Osteoblast (primary cell): Measurements from ENCODE around the gene XRCC3. TPM values are rescaled to one million over a fixed set of nuclear protein-coding genes. Genes with fewer than 3 reads are reported as not detected.

Experiments
- DNase-seq: peaks from one replicate; pipeline ENCODE4 v3.0.0; 2011; ENCODE audit warnings: low spot score, mixed read lengths; ENCODE audit not compliant: insufficient read length; ENCODE audit errors: missing footprints
- H2AFZ ChIP-seq: 2 replicates; pipeline ENCODE4 v1.6.0; 2011; ENCODE audit warnings: mild to moderate bottlenecking, low read length
- H3K27ac ChIP-seq: 2 replicates; pipeline ENCODE4 v1.5.1; 2011; ENCODE audit warnings: mild to moderate bottlenecking, low read depth, low read length, moderate library complexity
- H3K27me3 ChIP-seq: 2 replicates; pipeline ENCODE4 v1.6.0; 2012; ENCODE audit warnings: mild to moderate bottlenecking, control low read depth, inconsistent platforms, low read length, moderate library complexity; ENCODE audit not compliant: insufficient read depth
- H3K36me3 ChIP-seq: 2 replicates; pipeline ENCODE4 v1.5.1; 2011; ENCODE audit warnings: mild to moderate bottlenecking, low read length, control low read depth, moderate library complexity; ENCODE audit not compliant: insufficient read depth
- H3K4me1 ChIP-seq: 2 replicates; pipeline ENCODE4 v1.5.1; 2011; ENCODE audit warnings: mild to moderate bottlenecking, low read length, control low read depth, moderate library complexity; ENCODE audit not compliant: insufficient read depth
- H3K4me2 ChIP-seq: 2 replicates; pipeline ENCODE4 v1.6.0; 2011; ENCODE audit warnings: mild to moderate bottlenecking, low read length; ENCODE audit not compliant: insufficient read depth
- H3K4me3 ChIP-seq: fragments of 200-600 bp; sonication (generic); 3 replicates; pipeline ENCODE4 v1.5.1; 2012; ENCODE audit warnings: mild to moderate bottlenecking, low read length, inconsistent platforms; ENCODE audit not compliant: insufficient read depth
- H3K79me2 ChIP-seq: 2 replicates; pipeline ENCODE4 v1.6.0; 2012; ENCODE audit warnings: mild to moderate bottlenecking, low read length, control low read depth, inconsistent platforms; ENCODE audit not compliant: insufficient read depth
- H3K9me3 ChIP-seq: 2 replicates; pipeline ENCODE4 v1.5.1; 2011; ENCODE audit warnings: low read depth, low read length, control low read depth
- H4K20me1 ChIP-seq: 2 replicates; pipeline ENCODE4 v1.6.0; 2012; ENCODE audit warnings: mild to moderate bottlenecking, low read length, control low read depth; ENCODE audit not compliant: insufficient read depth
- total RNA-seq: library from RNA; depleted of rRNA; stranded (reverse); fragments of >200 nt; gene quantifications from 2 replicates; pipeline ENCODE4 v1.2.3, GENCODE V29; 2012
- TF ChIP-seq, protein P1 (sequence below): IDR thresholded peaks from 2 replicates; pipeline ENCODE4 v1.5.1; 2011; ENCODE audit warnings: mild to moderate bottlenecking, low read depth, low read length, moderate library complexity; ENCODE audit errors: extremely low read depth

XRCC3 gene
- total RNA-seq, 1 donor = 4.3 TPM

GRCh38 chr14:103683139-103683538 is 32.1 kb downstream of the XRCC3 start:
- TF ChIP-seq, protein P1, sequence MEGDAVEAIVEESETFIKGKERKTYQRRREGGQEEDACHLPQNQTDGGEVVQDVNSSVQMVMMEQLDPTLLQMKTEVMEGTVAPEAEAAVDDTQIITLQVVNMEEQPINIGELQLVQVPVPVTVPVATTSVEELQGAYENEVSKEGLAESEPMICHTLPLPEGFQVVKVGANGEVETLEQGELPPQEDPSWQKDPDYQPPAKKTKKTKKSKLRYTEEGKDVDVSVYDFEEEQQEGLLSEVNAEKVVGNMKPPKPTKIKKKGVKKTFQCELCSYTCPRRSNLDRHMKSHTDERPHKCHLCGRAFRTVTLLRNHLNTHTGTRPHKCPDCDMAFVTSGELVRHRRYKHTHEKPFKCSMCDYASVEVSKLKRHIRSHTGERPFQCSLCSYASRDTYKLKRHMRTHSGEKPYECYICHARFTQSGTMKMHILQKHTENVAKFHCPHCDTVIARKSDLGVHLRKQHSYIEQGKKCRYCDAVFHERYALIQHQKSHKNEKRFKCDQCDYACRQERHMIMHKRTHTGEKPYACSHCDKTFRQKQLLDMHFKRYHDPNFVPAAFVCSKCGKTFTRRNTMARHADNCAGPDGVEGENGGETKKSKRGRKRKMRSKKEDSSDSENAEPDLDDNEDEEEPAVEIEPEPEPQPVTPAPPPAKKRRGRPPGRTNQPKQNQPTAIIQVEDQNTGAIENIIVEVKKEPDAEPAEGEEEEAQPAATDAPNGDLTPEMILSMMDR = no peak
- H4K20me1 ChIP-seq = peaks cover 5% of the 10 kb centered on the region
- no peak overlapping the region for H3K27ac ChIP-seq
- peaks cover 73% of the 10 kb centered on the region for H3K79me2 ChIP-seq
- no peak overlapping the region for H3K4me3 ChIP-seq
- H2AFZ ChIP-seq = no peak overlapping the region
- DNase-seq = no peak
- H3K4me2 ChIP-seq = no peak overlapping the region
- no peaks in the 10 kb centered on the region for H3K4me1 ChIP-seq
- H3K27me3 ChIP-seq = no peaks in the 10 kb centered on the region
- H3K36me3 ChIP-seq = peaks cover 93% of the 10 kb centered on the region
- no peaks in the 10 kb centered on the region for H3K9me3 ChIP-seq

- peak; percentile 51 for DNase-seq
- no peaks in the 10 kb centered on the region for H3K9me3 ChIP-seq
- H3K4me1 ChIP-seq = no peaks in the 10 kb centered on the region
- H3K27ac ChIP-seq = peak overlapping the region; percentile 23
- peaks cover 90% of the 10 kb centered on the region for H3K36me3 ChIP-seq
- no peak overlapping the region for H3K4me2 ChIP-seq
- no peaks in the 10 kb centered on the region for H3K27me3 ChIP-seq
- peaks cover 61% of the 10 kb centered on the region for H3K79me2 ChIP-seq
- H3K4me3 ChIP-seq = no peak overlapping the region
- H4K20me1 ChIP-seq = peaks cover 5% of the 10 kb centered on the region
- TF ChIP-seq, protein P1 = no peak
- H2AFZ ChIP-seq = no peak overlapping the region
These were observed 34.6 kb downstream of the XRCC3 start for GRCh38 chr14:103680491-103681231.

- TF ChIP-seq, protein P1 = peak; percentile 45
- Histone ChIP-seq H3K9me3 (no peaks in the 10 kb centered on the region), H3K79me2 (peaks cover 51% of the 10 kb centered on the region), H3K4me2 (no peak overlapping the region), H3K27ac (peak overlapping the region; percentile 38), H3K36me3 (peaks cover 90% of the 10 kb centered on the region), H3K27me3 (no peaks in the 10 kb centered on the region), H3K4me1 (no peaks in the 10 kb centered on the region), H2AFZ (no peak overlapping the region), H4K20me1 (peaks cover 3% of the 10 kb centered on the region), H3K4me3 (no peak overlapping the region)
- DNase-seq = peak; percentile 63
These were observed 35.9 kb downstream of the XRCC3 start for GRCh38 chr14:103679351-103679750.

DNA sequence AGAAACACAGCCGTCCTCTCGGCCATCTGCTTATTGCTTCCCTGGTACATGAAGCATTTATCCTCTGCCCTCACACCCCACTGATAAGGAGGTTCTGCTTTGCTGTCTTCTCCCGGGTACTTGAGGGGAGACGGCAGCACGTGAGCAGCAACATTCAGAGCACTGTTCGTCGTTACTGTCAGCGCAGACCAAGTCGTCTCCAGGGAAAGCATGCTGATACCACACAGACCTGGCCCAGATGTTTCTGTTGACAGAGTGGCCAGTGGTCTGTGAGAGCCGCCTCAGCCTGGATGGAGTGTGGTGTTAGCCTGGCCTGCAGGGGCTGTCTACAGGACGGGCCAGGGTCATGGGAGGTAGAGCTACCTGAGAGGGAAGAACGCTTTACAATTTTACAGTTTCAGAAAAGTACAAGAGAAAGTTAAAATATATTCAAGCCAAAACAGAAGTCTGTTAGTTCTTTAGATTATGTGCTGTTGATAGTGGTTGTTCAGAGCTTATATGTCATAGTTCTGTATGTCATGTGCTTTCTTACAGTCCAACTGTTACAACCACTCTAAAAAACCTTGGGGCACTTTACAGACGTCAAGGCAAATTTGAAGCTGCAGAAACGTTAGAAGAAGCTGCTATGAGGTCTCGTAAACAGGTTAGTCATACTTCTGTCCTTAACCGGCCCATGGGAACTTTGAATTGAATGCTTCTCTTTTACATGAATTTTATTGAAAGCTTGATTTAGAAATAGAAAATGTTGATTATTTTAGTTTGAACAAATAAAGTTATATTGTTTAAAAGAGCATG is 38.2 kb downstream of the XRCC3 start:
- Histone ChIP-seq H4K20me1 (no peaks in the 10 kb centered on the region), H3K79me2 (peaks cover 39% of the 10 kb centered on the region), H3K36me3 (peaks cover 89% of the 10 kb centered on the region), H3K4me3 (no peak overlapping the region), H3K4me1 (no peaks in the 10 kb centered on the region), H3K9me3 (no peaks in the 10 kb centered on the region), H3K27ac (peak overlapping the region; percentile 36), H3K4me2 (no peak overlapping the region), H2AFZ (no peak overlapping the region), H3K27me3 (no peaks in the 10 kb centered on the region)
- peak; percentile 41 for DNase-seq
- TF ChIP-seq, protein P1 = no peak
